ENCODE results near the gene CLMN.

DNA sequence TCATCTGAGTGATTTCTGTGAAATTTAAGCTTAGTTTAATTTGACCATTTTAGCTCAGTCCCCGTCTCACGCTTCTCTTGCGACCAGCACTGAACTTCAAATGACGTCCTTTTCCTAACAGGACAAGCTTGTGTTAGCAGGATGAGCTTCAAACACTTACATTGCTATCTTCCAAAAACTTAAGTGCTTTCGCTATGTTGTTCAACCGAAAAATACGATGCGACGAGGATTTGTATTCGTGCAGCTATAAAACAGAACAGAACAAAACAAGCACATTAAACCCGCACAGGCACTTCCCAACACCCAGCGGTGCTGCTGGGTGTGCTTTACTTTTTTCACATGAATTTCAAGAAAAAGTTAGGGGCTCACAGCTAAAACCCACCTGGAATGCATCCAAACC lies 98.2 kb downstream of the CLMN start:
- TF ChIP-seq CTCF (IDR thresholded peaks at IDR 0.05; ENCODE audit: poor library complexity) (no peak), EZH2 (IDR thresholded peaks at IDR 0.05; ENCODE audit: borderline replicate concordance) (no peak)
